GM12892 (cell line): ENCODE results near the gene ARV1.
"Not testable (repeated sequence)": the region's sequence is repeated elsewhere in the genome, so short reads cannot be mapped to it uniquely, and the experiment has no call there.

Experiments
- DNase-seq: peaks from one replicate; pipeline ENCODE4 v3.0.0; 2011; ENCODE audit not compliant: insufficient read length
- FAIRE-seq: peaks from 2 replicates; lab custom pipeline; 2011; peaks lifted over from hg19 to GRCh38; lab: Jason Lieb, UNC
- POLR2A ChIP-seq: IDR thresholded peaks from 2 replicates; pipeline ENCODE4 v1.6.1; 2011; ENCODE audit warnings: low read depth, low read length, control low read depth
- POLR2AphosphoS5 ChIP-seq: IDR thresholded peaks from 2 replicates; pipeline ENCODE4 v1.6.1; 2011; ENCODE audit warnings: low read depth, low read length, control low read depth
- TAF1 ChIP-seq: IDR thresholded peaks from 2 replicates; pipeline ENCODE4 v1.6.1; 2011; ENCODE audit warnings: low read depth, mild to moderate bottlenecking, control low read depth, low read length, borderline replicate concordance

Gene ARV1

DNA sequence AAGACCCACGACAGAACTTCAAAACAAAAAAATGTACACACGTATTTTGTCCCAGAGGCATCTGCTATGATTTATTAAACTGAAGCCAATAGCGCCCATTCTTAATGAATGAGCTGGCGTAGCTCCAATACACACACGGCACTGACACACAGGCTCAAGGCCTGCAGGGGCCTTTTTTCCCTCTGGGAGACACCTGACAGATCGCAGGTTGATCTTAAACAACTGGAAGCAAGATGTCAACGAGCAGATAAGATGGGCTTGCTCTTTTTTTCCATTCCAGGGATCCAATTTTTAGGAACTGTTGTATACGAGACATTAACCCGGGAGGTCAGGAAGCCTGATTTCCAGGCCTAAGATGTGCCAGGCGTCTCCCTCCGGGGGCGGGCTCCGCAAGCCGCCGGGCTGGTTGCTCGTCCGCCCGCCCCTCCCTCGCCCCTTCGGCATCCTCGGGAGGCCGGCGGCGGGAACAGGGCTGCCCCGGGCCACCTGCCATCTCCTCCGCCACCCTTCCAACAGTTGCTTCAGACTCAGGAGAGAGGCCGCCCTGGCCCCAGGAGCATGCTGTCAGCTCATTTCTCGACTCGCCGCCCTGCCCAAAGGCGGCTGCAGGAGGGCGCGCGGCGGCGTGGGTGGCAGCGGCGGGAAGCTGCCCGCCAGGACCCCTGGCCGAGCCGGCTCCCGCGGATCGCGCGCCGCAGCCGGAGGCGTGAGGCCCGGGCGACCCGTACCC, 968 bp upstream of the ARV1 start:
- FAIRE-seq (peak; percentile 51), DNase-seq (no peak)
- TF ChIP-seq POLR2A = no peak
- TF ChIP-seq POLR2AphosphoS5 = no peak
- TF ChIP-seq TAF1 = no peak

DNA sequence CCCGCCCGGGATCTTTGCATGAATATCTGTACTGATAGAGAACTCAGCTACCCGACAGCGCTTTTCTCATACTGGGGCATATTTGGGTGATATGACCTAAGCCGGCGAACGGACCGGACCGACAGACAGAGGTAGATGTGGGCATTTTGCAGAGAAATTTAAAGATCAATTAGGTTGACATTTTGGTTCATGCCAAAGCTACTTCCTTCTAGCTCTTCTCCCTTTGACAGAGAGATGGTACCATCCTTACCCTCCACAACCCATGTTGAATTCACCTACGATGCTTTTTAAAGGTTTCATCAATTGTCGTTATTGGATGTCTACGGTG, 459 bp downstream of the ARV1 start:
- DNase-seq = no peak
- no peak for FAIRE-seq
- TF ChIP-seq POLR2AphosphoS5 (peak; percentile 8; the same call in 1 of the 2 replicates), POLR2A (no peak), TAF1 (no peak)

DNA sequence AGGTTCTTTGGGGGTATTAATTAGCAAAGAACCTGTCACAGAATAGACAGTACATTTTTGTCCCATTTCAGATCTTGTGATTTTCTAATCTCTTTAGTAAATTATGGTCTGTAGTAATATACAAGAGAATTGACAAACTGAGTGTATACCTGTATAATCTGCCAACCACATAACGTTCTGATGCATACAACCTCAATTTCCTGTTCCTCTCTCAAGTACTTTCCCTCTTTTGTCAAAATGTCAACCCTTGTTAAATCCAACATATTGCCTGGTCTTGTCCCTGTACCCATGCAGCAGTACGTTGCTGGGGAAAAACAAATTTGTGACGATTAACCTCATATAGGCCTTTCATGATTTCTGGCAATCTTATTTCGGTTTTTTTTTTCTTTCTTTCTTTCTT, 1.1 kb downstream of the ARV1 start:
- no peak for DNase-seq
- TF ChIP-seq POLR2A (no peak), POLR2AphosphoS5 (no peak), TAF1 (no peak)
- no peak for FAIRE-seq

DNA sequence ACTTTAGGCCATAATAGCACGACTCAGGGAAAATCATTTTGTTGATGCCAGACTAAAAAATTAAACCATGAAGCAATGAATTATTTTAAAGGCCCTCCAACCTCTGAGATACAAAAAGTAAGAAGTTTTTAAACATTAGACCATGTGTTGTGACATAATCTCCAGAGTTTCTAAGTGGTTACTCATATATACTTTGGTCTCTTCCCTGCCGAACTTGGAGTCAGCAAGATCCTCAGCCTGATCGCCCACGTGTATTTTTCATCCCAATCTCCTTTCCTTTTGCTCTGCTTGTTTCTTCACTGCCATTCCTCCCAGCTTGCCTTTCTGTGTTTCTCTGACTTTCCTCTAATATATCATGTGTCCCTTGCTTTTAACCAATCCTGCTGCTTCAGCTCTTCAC, 3.8 kb downstream of the ARV1 start:
- no peak for TF ChIP-seq TAF1
- TF ChIP-seq POLR2A = no peak
- TF ChIP-seq POLR2AphosphoS5 = no peak
- DNase-seq = no peak
- no peak for FAIRE-seq

DNA sequence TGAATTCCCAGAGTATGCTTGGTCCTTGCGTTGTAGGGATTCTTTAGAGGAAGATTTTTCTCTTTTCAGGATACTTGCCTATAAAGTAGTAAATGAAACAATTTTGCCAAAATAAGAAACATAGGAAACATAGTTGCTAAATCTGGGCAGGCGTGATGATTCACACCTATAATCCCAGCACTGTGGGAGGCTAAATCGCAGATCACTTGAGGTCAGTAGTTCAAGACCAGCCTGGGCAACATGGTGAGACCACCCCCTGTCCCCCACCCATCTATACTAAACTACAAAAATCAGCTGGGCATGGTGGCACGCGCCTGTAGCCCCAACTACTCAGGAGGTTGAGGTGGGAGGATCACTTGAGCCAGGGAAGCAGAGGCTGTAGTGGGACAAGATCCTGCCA, 4.9 kb downstream of the ARV1 start:
- no peak for DNase-seq
- no peak for TF ChIP-seq POLR2A
- TF ChIP-seq POLR2AphosphoS5 = no peak
- no peak for TF ChIP-seq TAF1
- no peak for FAIRE-seq

DNA sequence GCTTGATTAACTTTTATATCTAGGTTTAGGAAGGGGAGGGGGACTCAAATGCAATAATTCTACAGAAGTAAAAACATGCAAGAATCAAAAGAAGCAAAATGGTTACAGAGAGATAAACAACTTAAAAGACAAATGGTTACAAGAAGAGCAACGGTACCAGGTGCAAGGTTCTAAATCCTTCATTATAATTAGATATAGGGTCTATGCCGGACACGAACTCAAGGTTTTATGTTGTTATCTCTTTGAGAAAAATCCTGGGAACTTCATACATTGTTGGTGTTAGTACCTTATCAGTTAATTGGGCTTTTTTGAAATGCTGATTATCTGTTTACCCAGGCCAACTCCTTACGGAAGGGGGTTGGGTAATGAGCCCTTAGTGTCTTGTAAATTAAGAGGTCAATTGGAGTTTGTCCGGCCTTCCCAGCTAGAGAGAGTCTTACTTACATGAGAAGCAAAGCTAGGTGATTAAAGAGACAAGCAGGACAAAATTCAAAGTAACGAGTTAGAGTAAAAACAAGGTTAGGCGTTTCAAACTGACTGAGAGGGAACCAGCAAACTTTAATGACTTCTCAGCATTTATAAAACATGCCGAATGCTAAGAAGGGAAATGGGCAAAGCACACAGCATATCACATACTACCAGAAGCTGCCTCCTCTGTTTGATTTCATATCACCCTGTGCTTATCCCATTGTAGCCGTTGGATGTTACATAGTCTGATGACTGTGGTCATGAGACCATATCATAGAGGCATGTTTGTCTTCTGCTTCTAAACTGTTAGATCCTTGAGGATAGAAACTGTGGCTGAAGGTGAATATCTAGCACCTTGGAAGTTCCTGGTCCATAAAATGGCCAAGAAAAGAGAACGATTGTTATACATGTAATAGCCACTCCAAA, 6.0 kb downstream of the ARV1 start:
- FAIRE-seq, DNase-seq: not testable (repeated sequence)

DNA sequence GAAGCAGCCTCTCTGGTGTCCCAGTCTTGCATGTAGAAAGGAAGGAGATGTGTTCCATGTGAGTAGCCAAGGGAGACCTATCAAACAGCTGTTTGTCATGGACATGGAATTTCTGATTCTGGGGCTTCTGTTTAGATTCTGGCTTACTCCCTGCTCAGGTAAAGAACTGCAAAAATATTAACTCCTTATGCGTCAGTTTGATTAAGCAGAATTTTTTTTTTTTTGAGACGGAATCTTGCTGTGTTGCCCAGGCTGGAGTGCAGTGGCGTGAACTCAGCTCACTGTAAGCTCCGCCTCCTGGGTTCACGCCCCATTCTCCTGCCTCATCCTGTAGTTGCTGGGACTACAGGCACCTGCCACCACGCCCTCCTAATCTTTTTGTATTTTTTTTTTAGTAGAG, 6.8 kb downstream of the ARV1 start:
- FAIRE-seq (no peak), DNase-seq (no peak)
- TF ChIP-seq TAF1 (no peak), POLR2A (no peak), POLR2AphosphoS5 (no peak)

DNA sequence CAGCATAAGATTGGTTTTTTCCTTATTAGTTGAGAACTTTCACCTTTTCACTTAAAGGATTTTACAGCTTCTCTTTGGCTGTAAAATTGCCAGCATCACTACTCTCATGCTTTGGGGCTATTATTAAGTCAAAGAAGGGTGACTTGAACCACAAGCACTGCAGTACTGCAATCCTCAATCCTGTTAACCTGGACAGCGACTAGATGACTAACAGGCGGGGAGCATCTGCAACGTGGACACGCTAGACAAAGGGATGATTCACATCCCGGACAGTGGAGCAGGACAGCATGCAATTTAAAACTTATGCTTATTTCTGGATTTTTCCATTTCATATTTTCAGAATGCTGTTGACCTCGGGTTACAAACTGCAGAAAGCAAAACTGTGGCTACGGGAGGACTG, 8.1 kb downstream of the ARV1 start:
- no peak for FAIRE-seq
- no peak for DNase-seq
- TF ChIP-seq POLR2AphosphoS5 = no peak
- TF ChIP-seq TAF1 = no peak
- TF ChIP-seq POLR2A = no peak

DNA sequence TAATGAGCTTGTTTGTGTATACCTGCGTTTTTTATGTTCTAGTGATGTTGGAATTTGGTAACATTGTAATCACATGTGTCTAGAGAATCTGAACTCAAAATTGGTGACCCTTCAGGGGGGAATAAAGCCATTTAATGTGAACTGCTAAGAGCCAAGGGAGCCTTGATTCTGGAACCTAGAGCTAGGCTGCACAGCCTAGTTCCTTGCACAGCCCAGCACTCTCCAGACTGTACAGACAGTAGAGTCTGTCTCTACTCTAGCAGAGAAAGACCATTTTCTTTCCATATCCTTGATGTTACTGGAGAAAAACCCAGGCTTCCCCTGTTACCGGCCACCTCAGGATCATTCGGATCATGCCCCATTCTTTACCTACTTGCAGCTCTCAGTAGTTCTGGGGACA, 8.6 kb downstream of the ARV1 start:
- TF ChIP-seq TAF1 (no peak), POLR2AphosphoS5 (no peak), POLR2A (no peak)
- no peak for FAIRE-seq
- no peak for DNase-seq

DNA sequence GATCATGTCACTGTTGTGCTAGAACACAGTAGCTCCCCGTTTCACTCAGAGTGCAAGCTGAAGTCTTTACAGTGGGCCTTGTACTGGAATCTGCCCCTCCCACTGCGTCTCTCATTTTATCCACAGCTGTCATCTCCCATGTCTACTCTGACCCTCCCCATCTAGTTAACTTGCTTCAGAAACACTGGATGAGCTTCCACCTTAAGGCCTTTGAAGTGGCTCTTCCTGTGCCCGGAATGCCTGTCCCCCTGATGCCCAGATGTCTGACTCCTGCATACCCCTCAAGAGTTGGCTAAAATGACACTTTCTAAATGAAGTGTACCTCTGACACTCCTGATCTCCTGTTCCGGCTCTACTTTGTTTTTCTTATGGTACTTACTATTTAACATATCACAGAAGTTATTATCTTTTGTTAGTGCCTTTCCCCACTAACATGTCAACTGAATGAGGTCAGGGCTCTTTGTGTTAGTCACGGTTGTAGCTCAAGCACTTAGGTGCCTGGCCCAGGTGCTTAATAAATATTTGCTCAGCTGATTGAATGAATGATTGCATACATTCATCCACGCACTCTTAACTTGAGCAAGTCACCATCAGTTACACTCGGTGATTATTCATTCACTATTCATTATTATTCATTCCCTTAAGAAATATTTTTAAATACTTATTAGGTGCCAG, 13.3 kb downstream of the ARV1 start:
- FAIRE-seq (no peak), DNase-seq (no peak)
- no peak for TF ChIP-seq TAF1
- no peak for TF ChIP-seq POLR2AphosphoS5
- no peak for TF ChIP-seq POLR2A

DNA sequence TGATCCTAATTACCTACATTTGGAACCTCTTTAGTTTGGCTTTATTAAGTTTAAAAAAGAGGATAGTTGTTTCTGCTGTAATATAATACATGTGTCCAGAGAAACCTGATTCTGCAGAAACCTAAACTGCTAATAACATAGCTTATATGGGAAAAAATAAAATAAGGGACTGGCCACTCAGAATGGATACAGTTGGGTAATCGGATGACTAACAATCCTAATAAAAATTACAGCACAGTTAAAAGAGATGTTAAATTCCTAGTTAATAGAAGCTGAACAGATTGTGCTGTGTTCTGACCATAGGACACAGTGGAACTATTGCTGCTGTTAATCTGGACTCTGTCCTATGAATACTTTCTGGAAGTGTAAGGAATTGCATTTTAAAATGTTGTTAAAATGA, 16.0 kb downstream of the ARV1 start:
- FAIRE-seq = no peak
- TF ChIP-seq POLR2AphosphoS5 (no peak), TAF1 (no peak), POLR2A (no peak)
- no peak for DNase-seq
